Measurements from ENCODE around the gene SLAMF1. TPM values are rescaled to one million over a fixed set of nuclear protein-coding genes. Genes with fewer than 3 reads are reported as not detected.

SLAMF1 gene
- total RNA-seq, 1 donor from 2014 or later, result not detected

DNA sequence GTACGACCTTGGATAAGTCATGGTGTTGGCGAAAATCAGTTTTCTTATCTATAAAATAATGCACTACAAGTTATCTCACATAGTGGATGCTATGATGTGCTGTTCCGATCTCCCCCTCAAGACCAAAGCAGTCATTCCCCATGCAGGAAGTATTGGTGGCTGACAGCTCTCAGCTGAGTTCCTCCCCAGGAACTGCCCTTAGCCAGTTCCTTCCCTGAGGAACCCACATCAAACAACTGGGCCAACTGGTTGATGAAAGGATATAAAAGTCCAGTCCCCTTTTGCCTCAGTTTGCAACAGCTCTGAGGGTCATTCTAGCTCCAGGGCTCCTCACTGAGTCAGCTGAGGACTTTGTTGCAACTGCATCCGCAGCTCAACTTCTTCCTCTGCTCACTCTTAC is 16.1 kb upstream of the SLAMF1 start:
- no peaks in the 10 kb centered on the region for H3K4me1 Mint-ChIP-seq
- no peaks in the 10 kb centered on the region for H3K36me3 Mint-ChIP-seq (ENCODE audit: low read depth)
- H3K9me3 Mint-ChIP-seq, result peaks cover 3% of the 10 kb centered on the region
- peaks cover 6% of the 10 kb centered on the region for H3K27me3 Mint-ChIP-seq (ENCODE audit: low read depth)
- no peak for DNase-seq (ENCODE audit: low read depth, low spot score)
- no peak overlapping the region for H3K27ac Mint-ChIP-seq (ENCODE audit: unreplicated experiment)
- no peak for TF ChIP-seq CTCF (conservative IDR thresholded peaks at IDR 0.05)
- no peak overlapping the region for H3K4me3 Mint-ChIP-seq

- peaks cover 6% of the 10 kb centered on the region for H3K27me3 Mint-ChIP-seq (ENCODE audit: low read depth)
- DNase-seq (ENCODE audit: low read depth, low spot score), result no peak
- TF ChIP-seq CTCF (conservative IDR thresholded peaks at IDR 0.05), result no peak
- no peaks in the 10 kb centered on the region for H3K4me1 Mint-ChIP-seq
- no peaks in the 10 kb centered on the region for H3K9me3 Mint-ChIP-seq
- no peak overlapping the region for H3K27ac Mint-ChIP-seq (ENCODE audit: unreplicated experiment)
- H3K4me3 Mint-ChIP-seq, result no peak overlapping the region
- H3K36me3 Mint-ChIP-seq (ENCODE audit: low read depth), result no peaks in the 10 kb centered on the region
These were observed 12.7 kb upstream of the SLAMF1 start for GRCh38 chr1:160659566-160659965.

DNA sequence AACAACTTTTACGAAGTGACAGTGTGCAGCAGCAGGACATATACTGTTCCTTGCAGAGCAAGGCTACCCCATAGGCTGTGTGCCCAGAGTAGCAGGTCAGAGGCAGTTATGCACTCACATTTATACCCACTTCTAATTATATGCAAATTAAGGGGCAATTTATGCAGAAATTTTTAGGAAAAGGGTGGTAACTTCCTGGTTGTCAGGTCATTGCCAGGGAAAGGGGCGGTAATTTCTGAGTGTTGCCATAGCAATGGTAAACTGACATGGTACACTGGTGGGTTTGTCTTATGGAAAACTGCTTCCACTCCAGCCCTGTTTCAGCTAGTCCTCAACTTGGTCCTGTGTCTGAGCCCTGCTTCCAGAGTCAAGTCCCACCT is 12.0 kb upstream of the SLAMF1 start:
- Mint-ChIP-seq H3K27me3 (ENCODE audit: low read depth) (peaks cover 6% of the 10 kb centered on the region), H3K4me3 (no peak overlapping the region), H3K36me3 (ENCODE audit: low read depth) (no peaks in the 10 kb centered on the region), H3K27ac (ENCODE audit: unreplicated experiment) (no peak overlapping the region), H3K4me1 (no peaks in the 10 kb centered on the region), H3K9me3 (no peaks in the 10 kb centered on the region)
- DNase-seq (ENCODE audit: low read depth, low spot score), result no peak
- no peak for TF ChIP-seq CTCF (conservative IDR thresholded peaks at IDR 0.05)

- no peak for TF ChIP-seq CTCF (conservative IDR thresholded peaks at IDR 0.05)
- Mint-ChIP-seq H3K4me1 (no peaks in the 10 kb centered on the region), H3K27me3 (ENCODE audit: low read depth) (peaks cover 6% of the 10 kb centered on the region), H3K4me3 (no peak overlapping the region), H3K36me3 (ENCODE audit: low read depth) (no peaks in the 10 kb centered on the region), H3K9me3 (no peaks in the 10 kb centered on the region), H3K27ac (ENCODE audit: unreplicated experiment) (no peak overlapping the region)
- no peak for DNase-seq (ENCODE audit: low read depth, low spot score)
These were observed 11.4 kb upstream of the SLAMF1 start for GRCh38 chr1:160658162-160658813.

GRCh38 chr1:160657250-160657781 is 10.5 kb upstream of the SLAMF1 start:
- H3K9me3 Mint-ChIP-seq, result no peaks in the 10 kb centered on the region
- H3K27ac Mint-ChIP-seq (ENCODE audit: unreplicated experiment), result no peak overlapping the region
- no peak for TF ChIP-seq CTCF (conservative IDR thresholded peaks at IDR 0.05)
- H3K27me3 Mint-ChIP-seq (ENCODE audit: low read depth), result peaks cover 6% of the 10 kb centered on the region
- no peak for DNase-seq (ENCODE audit: low read depth, low spot score)
- peaks cover 4% of the 10 kb centered on the region for H3K4me1 Mint-ChIP-seq
- no peak overlapping the region for H3K4me3 Mint-ChIP-seq
- no peaks in the 10 kb centered on the region for H3K36me3 Mint-ChIP-seq (ENCODE audit: low read depth)

All from neural crest cell (in vitro differentiated cells).